Lower leg skin (tissue), 4 donors: Measurements from ENCODE around the gene GDF7. TPM values are rescaled to one million over a fixed set of nuclear protein-coding genes. Genes with fewer than 3 reads are reported as not detected.

ENCODE experiments used
- DNase-seq, 2 donors: peaks; one replicate each; pipeline ENCODE4 v3.0.0-alpha.2; 2019; ENCODE audit warnings: low spot score in 2 of 2
- H3K4me3 ChIP-seq: fragments of 200-600 bp; sonication (generic); 2 replicates; pipeline ENCODE4 v1.5.1; 2017; ENCODE audit warnings: mild to moderate bottlenecking, low read depth; ENCODE audit not compliant: poor library complexity, severe bottlenecking
- CTCF ChIP-seq, 3 donors: fragments of 450-650 bp; IDR thresholded peaks; one replicate each; pipeline ENCODE4 v1.5.1; 2016; ENCODE audit warnings: antibody characterized with exemption in 3 of 3, mild to moderate bottlenecking in 3 of 3, moderate library complexity in 2 of 3
- POLR2A ChIP-seq, 2 donors: fragments of 450-650 bp; IDR thresholded peaks; one replicate each; pipeline ENCODE4 v1.6.1; 2016 to 2017; ENCODE audit warnings: antibody characterized with exemption in 2 of 2, mild to moderate bottlenecking in 1 of 2, moderate library complexity in 1 of 2
- WGBS, 2 donors: methylation state at CpG; one replicate each; pipeline ENCODE4 v1.1.5; 2018; 5-methylcytosine and 5-hydroxymethylcytosine counted together
- intact Hi-C: fragments of 100-400 bp; cut with DNase I; formaldehyde crosslinking; loops from one replicate; pipeline ENCODE4 v1.15.0; 2023; ENCODE audit warnings: low total_unique reads
- total RNA-seq, 4 donors: library from RNA; depleted of rRNA; stranded (reverse); fragments of >200 nt; gene quantifications; one replicate each; pipeline ENCODE4 v1.1.0, GENCODE V29; 2016

The GDF7 gene
- total RNA-seq, 4 donors from 2014 or later = 0.80 to 3.7 (median 2.4) TPM

- DNase-seq = no peak
- 0% methylated on average over 31 of the region's 34 CpGs; no CpG with 5 or more reads in 1 of the 2 donors for WGBS, 2 donors
- H3K4me3 ChIP-seq = no peak overlapping the region
- TF ChIP-seq POLR2A (IDR thresholded peaks at IDR 0.05) = no peak
- no peak for TF ChIP-seq CTCF (IDR thresholded peaks at IDR 0.05)
- intact Hi-C loops = no loop called here
Observed at GRCh38 chr2:20666005-20666303, 990 bp upstream of the GDF7 start.

- WGBS, 2 donors = 0% methylated on average over 3 of the region's 62 CpGs; no CpG with 5 or more reads in 1 of the 2 donors
Observed at GRCh38 chr2:20667151-20667530, 197 bp downstream of the GDF7 start.

GRCh38 chr2:20667531-20668401, 822 bp downstream of the GDF7 start:
- peak in 1 of 2 donors; percentile 76 for DNase-seq
- TF ChIP-seq POLR2A (IDR thresholded peaks at IDR 0.05) = no peak
- no peak for TF ChIP-seq CTCF (IDR thresholded peaks at IDR 0.05)
- 35 to 49% methylated on average over 26 to 38 of the region's 39 CpGs for WGBS, 2 donors
- no peak overlapping the region for H3K4me3 ChIP-seq
- intact Hi-C loops = no loop called here

More at GRCh38 chr2:20667151-20667530, 197 bp downstream of the GDF7 start:
- no peak for DNase-seq
- no peak overlapping the region for H3K4me3 ChIP-seq
- intact Hi-C loops = no loop called here
- no peak for TF ChIP-seq POLR2A (IDR thresholded peaks at IDR 0.05)
- no peak for TF ChIP-seq CTCF (IDR thresholded peaks at IDR 0.05)

GRCh38 chr2:20668451-20668850, 1.5 kb downstream of the GDF7 start:
- TF ChIP-seq POLR2A (IDR thresholded peaks at IDR 0.05) (no peak), CTCF (IDR thresholded peaks at IDR 0.05) (no peak)
- peak in 1 of 2 donors; percentile 37 for DNase-seq
- intact Hi-C loops = no loop called here
- H3K4me3 ChIP-seq = no peak overlapping the region
- WGBS, 2 donors = 84 to 93% methylated on average over 6 of the region's 6 CpGs

GRCh38 chr2:20668871-20669475, 2.0 kb downstream of the GDF7 start:
- no peak for TF ChIP-seq POLR2A (IDR thresholded peaks at IDR 0.05)
- no peak for TF ChIP-seq CTCF (IDR thresholded peaks at IDR 0.05)

More at GRCh38 chr2:20668871-20669475, 2.0 kb downstream of the GDF7 start:
- peak in 1 of 2 donors; percentile 50 for DNase-seq
- H3K4me3 ChIP-seq = no peak overlapping the region
- WGBS, 2 donors = 62 to 74% methylated on average over 7 of the region's 8 CpGs
- intact Hi-C loops = no loop called here
